Testis (tissue), 2 donors: Measurements from ENCODE around the gene RPS6KA6.

Experiments
- POLR2A ChIP-seq: fragments of 450-650 bp; IDR thresholded peaks from one replicate; pipeline ENCODE4 v1.6.1; 2017; ENCODE audit warnings: antibody characterized with exemption, mild to moderate bottlenecking, moderate library complexity
- TF ChIP-seq, protein P1 (sequence below), 3 experiments: fragments of 450-650 bp in 2 of 3; fragments of 200-600 bp in 1 of 3; sonication (generic) in 1 of 3; IDR thresholded peaks; one replicate each; pipeline ENCODE4 v1.5.1; 2016 to 2019; ENCODE audit warnings: antibody characterized with exemption in 3 of 3, mild to moderate bottlenecking in 2 of 3, moderate library complexity in 1 of 3

DNA sequence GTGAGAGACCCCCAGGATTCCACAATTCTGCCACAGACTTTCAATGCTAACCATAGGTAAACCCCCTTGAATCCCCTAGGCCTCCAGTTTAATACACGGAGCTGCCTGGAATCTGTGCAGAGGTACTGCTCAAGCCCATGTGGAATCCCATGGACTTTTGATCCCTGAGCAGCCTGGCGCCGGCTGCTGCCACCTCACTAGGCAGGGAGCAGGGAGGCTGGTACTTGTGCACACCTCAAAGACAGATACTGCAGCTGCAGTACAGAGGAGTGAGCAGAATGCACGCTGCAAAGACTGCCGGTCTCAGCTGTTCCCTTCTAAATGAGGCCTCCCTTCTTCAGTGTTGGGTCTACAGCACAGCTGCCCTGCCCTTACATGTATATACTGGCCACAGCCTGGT is 79.4 kb downstream of the RPS6KA6 start:
- TF ChIP-seq, protein P1, sequence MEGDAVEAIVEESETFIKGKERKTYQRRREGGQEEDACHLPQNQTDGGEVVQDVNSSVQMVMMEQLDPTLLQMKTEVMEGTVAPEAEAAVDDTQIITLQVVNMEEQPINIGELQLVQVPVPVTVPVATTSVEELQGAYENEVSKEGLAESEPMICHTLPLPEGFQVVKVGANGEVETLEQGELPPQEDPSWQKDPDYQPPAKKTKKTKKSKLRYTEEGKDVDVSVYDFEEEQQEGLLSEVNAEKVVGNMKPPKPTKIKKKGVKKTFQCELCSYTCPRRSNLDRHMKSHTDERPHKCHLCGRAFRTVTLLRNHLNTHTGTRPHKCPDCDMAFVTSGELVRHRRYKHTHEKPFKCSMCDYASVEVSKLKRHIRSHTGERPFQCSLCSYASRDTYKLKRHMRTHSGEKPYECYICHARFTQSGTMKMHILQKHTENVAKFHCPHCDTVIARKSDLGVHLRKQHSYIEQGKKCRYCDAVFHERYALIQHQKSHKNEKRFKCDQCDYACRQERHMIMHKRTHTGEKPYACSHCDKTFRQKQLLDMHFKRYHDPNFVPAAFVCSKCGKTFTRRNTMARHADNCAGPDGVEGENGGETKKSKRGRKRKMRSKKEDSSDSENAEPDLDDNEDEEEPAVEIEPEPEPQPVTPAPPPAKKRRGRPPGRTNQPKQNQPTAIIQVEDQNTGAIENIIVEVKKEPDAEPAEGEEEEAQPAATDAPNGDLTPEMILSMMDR (IDR thresholded peaks at IDR 0.05), result no peak
- no peak for TF ChIP-seq POLR2A
